SK-N-SH (cell line): ENCODE data around the gene NSMCE1.

ENCODE experiments used
- FOXM1 ChIP-seq: IDR thresholded peaks from 2 replicates; pipeline ENCODE4 v1.4.0; 2012; ENCODE audit warnings: low read depth, mild to moderate bottlenecking
- JUND ChIP-seq: IDR thresholded peaks from 2 replicates; pipeline ENCODE4 v1.4.0; 2012
- POLR2AphosphoS5 ChIP-seq: IDR thresholded peaks from 2 replicates; pipeline ENCODE4 v1.6.1; 2012; ENCODE audit warnings: low read depth, low read length
- RAD21 ChIP-seq: IDR thresholded peaks from 2 replicates; pipeline ENCODE4 v1.6.1; 2012; ENCODE audit warnings: mild to moderate bottlenecking, low read length
- RFX5 ChIP-seq: IDR thresholded peaks from 2 replicates; pipeline ENCODE4 v1.6.1; 2012; ENCODE audit warnings: mild to moderate bottlenecking, improper control_type of control experiment, low read length
- SIN3A ChIP-seq: IDR thresholded peaks from 2 replicates; pipeline ENCODE4 v1.6.1; 2012; ENCODE audit warnings: low read depth, mild to moderate bottlenecking, low read length, moderate library complexity, borderline replicate concordance
- TAF1 ChIP-seq: IDR thresholded peaks from 2 replicates; pipeline ENCODE4 v1.6.1; 2012; ENCODE audit warnings: low read depth, mild to moderate bottlenecking, low read length, moderate library complexity, borderline replicate concordance
- TF ChIP-seq, protein P1 (sequence below): IDR thresholded peaks from 2 replicates; pipeline ENCODE4 v1.6.1; 2012; ENCODE audit warnings: mild to moderate bottlenecking, low read depth, low read length, moderate library complexity
- TF ChIP-seq, protein P2 (sequence below): IDR thresholded peaks from 2 replicates; pipeline ENCODE4 v1.4.0; 2012; ENCODE audit warnings: low read depth
- TF ChIP-seq, protein P3 (sequence below): fragments of 150-350 bp; IDR thresholded peaks from 2 replicates; pipeline ENCODE4 v1.6.1; 2017; ENCODE audit warnings: antibody characterized with exemption, low read length, low read depth, borderline replicate concordance
- TF ChIP-seq, protein P4 (sequence below): fragments of 200-600 bp; sonication (generic); IDR thresholded peaks from 2 replicates; pipeline ENCODE4 v1.6.1; 2017; ENCODE audit warnings: antibody characterized with exemption, mild to moderate bottlenecking, moderate library complexity

DNA sequence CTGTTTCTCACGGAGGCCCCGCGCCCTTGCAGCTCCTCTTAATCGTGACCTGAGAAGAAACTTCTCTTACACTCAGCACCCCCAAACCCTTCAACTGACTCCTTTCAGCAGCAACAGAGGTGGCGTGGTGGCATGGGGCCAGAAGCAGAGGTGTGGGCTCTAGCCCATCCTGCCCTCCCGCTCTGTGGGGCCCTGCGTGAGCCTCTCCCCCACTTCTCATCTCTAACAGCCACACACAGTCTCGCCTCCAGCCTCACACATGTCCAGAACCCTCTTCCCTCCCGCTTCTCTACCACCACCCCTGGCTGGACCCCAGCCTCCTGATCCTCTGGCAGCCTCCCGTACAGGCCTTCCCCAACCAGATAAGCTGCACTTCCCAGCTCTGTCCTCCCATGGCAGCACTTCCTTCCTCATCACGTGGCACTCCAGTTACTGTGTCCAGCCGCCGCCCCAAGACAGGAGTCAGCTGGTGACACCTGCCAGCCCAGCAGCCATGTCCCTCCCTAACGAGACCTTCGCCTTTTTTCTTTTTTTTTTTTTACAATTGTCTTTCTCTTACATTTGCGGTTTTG is 30.5 kb downstream of the NSMCE1 start:
- TF ChIP-seq RFX5 (no peak), POLR2AphosphoS5 (no peak), RAD21 (no peak), JUND (no peak), SIN3A (no peak), TAF1 (no peak), FOXM1 (no peak)
- TF ChIP-seq, protein P1, sequence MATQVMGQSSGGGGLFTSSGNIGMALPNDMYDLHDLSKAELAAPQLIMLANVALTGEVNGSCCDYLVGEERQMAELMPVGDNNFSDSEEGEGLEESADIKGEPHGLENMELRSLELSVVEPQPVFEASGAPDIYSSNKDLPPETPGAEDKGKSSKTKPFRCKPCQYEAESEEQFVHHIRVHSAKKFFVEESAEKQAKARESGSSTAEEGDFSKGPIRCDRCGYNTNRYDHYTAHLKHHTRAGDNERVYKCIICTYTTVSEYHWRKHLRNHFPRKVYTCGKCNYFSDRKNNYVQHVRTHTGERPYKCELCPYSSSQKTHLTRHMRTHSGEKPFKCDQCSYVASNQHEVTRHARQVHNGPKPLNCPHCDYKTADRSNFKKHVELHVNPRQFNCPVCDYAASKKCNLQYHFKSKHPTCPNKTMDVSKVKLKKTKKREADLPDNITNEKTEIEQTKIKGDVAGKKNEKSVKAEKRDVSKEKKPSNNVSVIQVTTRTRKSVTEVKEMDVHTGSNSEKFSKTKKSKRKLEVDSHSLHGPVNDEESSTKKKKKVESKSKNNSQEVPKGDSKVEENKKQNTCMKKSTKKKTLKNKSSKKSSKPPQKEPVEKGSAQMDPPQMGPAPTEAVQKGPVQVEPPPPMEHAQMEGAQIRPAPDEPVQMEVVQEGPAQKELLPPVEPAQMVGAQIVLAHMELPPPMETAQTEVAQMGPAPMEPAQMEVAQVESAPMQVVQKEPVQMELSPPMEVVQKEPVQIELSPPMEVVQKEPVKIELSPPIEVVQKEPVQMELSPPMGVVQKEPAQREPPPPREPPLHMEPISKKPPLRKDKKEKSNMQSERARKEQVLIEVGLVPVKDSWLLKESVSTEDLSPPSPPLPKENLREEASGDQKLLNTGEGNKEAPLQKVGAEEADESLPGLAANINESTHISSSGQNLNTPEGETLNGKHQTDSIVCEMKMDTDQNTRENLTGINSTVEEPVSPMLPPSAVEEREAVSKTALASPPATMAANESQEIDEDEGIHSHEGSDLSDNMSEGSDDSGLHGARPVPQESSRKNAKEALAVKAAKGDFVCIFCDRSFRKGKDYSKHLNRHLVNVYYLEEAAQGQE: no peak
- TF ChIP-seq, protein P2, sequence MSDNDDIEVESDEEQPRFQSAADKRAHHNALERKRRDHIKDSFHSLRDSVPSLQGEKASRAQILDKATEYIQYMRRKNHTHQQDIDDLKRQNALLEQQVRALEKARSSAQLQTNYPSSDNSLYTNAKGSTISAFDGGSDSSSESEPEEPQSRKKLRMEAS: no peak
- TF ChIP-seq, protein P3, sequence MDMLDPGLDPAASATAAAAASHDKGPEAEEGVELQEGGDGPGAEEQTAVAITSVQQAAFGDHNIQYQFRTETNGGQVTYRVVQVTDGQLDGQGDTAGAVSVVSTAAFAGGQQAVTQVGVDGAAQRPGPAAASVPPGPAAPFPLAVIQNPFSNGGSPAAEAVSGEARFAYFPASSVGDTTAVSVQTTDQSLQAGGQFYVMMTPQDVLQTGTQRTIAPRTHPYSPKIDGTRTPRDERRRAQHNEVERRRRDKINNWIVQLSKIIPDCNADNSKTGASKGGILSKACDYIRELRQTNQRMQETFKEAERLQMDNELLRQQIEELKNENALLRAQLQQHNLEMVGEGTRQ: no peak
- TF ChIP-seq, protein P4, sequence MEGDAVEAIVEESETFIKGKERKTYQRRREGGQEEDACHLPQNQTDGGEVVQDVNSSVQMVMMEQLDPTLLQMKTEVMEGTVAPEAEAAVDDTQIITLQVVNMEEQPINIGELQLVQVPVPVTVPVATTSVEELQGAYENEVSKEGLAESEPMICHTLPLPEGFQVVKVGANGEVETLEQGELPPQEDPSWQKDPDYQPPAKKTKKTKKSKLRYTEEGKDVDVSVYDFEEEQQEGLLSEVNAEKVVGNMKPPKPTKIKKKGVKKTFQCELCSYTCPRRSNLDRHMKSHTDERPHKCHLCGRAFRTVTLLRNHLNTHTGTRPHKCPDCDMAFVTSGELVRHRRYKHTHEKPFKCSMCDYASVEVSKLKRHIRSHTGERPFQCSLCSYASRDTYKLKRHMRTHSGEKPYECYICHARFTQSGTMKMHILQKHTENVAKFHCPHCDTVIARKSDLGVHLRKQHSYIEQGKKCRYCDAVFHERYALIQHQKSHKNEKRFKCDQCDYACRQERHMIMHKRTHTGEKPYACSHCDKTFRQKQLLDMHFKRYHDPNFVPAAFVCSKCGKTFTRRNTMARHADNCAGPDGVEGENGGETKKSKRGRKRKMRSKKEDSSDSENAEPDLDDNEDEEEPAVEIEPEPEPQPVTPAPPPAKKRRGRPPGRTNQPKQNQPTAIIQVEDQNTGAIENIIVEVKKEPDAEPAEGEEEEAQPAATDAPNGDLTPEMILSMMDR: no peak
